Measurements from ENCODE around the gene DAPK1.

Gene DAPK1

DNA sequence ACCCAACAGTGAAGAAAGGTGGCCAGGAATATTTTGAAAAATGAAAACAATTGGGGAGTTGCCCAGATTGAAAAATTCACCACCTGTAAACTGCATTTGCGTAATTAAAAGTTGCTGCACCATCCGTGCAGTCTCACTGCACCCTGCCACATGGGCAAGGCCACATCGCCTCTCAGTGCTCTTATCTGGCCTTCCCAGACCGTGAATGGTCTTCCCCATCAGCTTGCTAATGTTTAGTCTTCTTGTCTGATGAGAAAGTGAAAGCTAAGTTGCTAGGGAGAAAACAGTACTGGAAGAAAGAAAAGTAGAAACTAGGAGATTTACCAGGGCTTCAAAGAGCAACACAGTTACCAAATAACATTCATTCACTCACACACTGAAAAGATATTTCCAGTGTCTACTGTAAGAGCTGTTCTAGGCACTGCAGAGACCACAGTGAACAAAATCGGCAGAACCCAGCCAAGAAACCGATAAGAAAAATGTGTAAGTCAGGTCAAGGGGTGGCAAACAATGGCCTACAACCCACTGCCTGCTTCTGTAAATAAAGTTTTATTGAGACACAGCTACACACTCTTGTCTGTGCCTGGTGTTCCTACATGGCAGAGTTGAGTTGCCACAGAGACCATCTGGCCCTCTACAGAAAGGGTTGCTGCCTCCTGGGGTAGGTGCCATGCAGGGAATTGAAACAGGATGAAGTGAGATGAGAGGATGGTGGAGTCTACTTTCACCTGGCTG lies 177.1 kb downstream of the DAPK1 start:
- TF ChIP-seq, protein P1, sequence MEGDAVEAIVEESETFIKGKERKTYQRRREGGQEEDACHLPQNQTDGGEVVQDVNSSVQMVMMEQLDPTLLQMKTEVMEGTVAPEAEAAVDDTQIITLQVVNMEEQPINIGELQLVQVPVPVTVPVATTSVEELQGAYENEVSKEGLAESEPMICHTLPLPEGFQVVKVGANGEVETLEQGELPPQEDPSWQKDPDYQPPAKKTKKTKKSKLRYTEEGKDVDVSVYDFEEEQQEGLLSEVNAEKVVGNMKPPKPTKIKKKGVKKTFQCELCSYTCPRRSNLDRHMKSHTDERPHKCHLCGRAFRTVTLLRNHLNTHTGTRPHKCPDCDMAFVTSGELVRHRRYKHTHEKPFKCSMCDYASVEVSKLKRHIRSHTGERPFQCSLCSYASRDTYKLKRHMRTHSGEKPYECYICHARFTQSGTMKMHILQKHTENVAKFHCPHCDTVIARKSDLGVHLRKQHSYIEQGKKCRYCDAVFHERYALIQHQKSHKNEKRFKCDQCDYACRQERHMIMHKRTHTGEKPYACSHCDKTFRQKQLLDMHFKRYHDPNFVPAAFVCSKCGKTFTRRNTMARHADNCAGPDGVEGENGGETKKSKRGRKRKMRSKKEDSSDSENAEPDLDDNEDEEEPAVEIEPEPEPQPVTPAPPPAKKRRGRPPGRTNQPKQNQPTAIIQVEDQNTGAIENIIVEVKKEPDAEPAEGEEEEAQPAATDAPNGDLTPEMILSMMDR (IDR thresholded peaks at IDR 0.05; ENCODE audit: low read depth, low read length, missing control alignments) = no peak
- H3K4me3 ChIP-seq (ENCODE audit: low read depth, low read length) = no peak overlapping the region
- DNase-seq (ENCODE audit: low read depth) = no peak
- in situ Hi-C loops (cut with HindIII; ENCODE audit: low sequenced_read_pairs) = no loop called here

DNA sequence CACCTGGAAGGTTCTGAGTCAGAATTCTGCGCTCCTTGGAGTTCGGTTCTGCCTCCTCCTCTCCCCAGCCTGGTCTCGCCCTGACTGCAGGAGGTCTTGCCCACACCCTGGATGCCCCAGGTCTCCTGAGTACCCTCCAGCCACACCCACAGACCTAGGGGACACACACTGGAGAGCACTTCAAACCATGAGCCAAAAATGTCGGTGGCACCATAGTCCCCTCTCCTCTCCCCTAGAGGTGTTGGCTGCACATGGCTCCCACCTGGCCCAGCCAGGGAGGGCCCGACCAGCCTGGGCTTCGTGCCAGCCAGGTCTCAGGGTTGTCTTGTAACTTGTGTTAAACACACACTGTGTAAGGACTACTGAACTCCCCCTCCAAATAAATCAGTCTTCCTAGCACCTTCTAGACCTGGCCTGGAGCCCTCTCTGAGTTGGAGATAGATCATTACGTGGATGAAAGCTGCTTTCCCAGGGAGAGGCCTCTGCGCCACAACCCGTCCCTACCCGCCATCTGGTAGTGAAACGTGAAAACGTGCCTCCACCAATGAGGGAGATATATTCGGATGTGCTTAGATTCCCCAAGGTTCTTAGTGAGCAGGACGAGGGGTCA lies 178.3 kb downstream of the DAPK1 start:
- TF ChIP-seq, protein P1 (IDR thresholded peaks at IDR 0.05; ENCODE audit: low read depth, low read length, missing control alignments) = no peak
- H3K4me3 ChIP-seq (ENCODE audit: low read depth, low read length) = no peak overlapping the region
- DNase-seq (ENCODE audit: low read depth) = no peak
- in situ Hi-C loops (cut with HindIII; ENCODE audit: low sequenced_read_pairs) = no loop called here

DNA sequence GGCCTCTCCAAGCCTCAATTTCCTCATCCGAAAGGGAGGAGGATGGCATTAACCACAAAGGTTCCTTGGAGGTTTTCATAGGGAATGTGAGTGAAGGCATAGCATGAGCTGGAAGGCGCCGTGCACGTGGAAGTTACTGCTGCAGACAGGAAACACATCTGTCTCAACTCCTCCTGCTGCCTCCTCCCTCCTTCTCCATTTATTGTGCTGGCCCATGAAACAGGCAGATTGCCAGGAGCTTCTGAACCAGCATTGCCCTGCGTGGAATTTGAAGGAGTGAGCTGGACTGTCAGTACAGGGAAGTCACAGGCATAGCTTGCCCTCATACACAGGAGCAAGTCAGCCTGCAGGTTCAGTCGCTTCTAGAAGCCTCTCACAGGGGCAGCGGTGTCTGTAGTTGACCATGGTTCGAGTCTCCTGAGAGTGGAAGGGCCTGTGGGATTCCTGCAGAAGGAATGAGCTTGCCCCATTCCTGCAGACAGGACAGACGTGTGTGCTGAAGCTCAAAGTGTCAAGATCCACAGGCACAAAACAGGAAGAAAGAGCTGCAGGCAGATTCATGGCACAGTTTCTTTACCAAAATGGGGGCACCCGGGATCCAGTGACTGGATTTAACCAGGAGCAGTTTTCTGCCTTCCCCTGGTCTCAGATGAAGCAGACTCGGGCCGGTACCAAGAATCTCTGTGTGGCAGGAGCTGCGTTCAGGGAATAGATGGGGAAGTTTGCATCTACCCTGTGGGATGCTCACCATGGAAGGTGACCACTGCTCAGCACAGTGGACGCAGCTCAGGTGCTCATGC lies 179.5 kb downstream of the DAPK1 start:
- no peak for DNase-seq (ENCODE audit: low read depth)
- in situ Hi-C loops (cut with HindIII; ENCODE audit: low sequenced_read_pairs) = no loop called here
- TF ChIP-seq, protein P1 (IDR thresholded peaks at IDR 0.05; ENCODE audit: low read depth, low read length, missing control alignments) = no peak
- no peak overlapping the region for H3K4me3 ChIP-seq (ENCODE audit: low read depth, low read length)

DNA sequence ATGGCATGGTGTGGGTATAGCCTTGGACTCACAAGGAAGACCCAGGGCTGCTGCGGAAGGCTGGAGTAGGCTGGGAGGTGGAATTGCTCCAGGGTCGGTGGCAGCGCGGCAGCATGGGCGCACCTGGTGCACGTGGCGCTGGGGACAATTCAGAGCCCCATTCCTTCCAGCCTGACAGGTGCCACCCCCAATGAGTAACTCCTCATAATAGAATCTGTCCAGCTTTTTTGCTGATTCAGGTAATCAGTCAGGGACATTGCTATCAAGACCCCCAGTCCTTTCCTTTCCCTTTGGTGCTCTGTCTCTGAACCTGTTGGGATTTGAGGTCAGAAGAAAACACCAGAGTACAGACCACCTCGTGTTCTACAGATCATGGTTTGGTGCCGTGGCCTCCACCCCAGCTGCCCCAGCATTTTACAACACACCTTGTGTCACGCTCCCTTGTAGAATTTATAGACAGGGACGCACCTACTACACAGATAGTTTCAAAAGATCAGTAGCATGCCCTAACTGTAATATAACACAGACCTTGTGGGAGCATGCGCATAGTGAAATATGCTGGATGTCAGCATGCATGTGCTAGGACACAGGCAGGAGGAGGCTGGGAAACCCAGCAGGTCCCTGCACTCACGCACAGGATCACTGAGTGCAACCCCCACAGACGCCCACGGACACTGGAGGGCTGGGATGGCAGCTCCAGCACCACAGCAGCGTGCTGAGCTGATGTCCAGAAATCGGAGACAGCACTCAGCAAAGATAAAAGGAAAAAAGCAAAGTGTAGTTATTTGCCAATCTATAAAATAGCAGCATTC lies 180.3 kb downstream of the DAPK1 start:
- DNase-seq (ENCODE audit: low read depth) = no peak
- in situ Hi-C loops (cut with HindIII; ENCODE audit: low sequenced_read_pairs) = no loop called here
- TF ChIP-seq, protein P1 (IDR thresholded peaks at IDR 0.05; ENCODE audit: low read depth, low read length, missing control alignments) = no peak

DNA sequence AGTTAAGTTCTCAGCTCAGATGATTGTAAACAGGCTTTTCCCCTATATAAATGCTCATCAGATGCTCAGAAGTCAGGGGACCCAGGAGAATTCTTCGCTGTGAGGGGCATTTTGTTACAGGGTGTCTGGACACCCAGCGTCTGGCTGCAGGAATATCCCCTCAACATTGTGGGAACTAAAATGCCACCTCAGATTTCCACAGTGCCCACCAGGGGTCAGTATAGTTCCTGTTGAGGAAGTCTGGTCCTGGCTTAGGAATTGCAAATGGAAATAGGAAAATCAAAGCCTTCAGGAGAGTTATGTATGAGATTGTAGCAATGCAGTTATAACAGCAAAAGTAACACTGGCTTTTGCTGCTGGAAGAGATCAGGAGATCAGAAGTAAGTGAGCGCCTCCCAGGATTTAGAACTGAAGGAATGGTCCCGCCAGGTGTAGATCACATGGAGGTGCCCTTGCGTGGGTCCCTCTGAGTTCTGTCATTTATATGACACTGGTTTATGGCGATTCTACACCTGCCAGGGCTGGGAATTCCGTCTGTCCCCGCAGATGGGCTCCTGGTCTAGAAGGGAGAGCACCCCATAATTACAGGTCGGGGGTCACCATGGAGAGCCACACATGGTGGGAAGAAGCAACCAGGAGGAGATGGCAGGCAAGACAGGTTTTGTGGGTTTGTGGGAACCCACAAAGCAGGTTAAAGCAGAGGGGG lies 181.1 kb downstream of the DAPK1 start:
- in situ Hi-C loops (cut with HindIII; ENCODE audit: low sequenced_read_pairs) = no loop called here
- TF ChIP-seq, protein P1 (IDR thresholded peaks at IDR 0.05; ENCODE audit: low read depth, low read length, missing control alignments) = peak; percentile 89
- no peak overlapping the region for H3K4me3 ChIP-seq (ENCODE audit: low read depth, low read length)
- peak; percentile 69 for DNase-seq (ENCODE audit: low read depth)

More for the DNA sequence above, 180.3 kb downstream of the DAPK1 start:
- no peak overlapping the region for H3K4me3 ChIP-seq (ENCODE audit: low read depth, low read length)
